NCI-H2227 (cell line): ENCODE results near the gene UNC119B.
A peak's percentile ranks its signal among the peaks of the same experiment; 100 is the strongest.
"Not testable (repeated sequence)": the region's sequence is repeated elsewhere in the genome, so short reads cannot be mapped to it uniquely, and the experiment has no call there.

Source experiments
- DNase-seq: peaks from one replicate; lab custom pipeline; 2025; ENCODE audit not compliant: unreplicated experiment; lab: John Stamatoyannopoulos, UW

Gene UNC119B

DNA sequence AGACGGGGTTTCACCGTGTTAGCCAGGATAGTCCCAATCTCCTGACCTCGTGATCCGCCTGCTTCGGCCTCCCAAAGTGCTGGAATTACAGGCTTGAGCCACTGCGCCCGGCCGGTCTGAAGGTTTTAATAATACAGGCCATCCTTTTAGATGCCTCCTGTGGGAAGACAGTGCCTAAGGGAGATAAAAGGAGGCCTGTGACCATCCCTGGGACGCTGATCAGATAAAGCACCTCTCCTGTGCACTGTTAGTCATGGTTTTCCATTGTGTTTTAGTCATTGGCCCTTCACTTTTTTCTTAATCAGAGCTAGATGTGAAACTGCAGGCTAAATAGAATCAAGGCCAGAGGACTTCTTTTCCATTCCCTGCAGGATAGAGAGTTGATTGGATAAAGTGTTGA lies 7.8 kb downstream of the UNC119B start:
- DNase-seq = no peak

DNA sequence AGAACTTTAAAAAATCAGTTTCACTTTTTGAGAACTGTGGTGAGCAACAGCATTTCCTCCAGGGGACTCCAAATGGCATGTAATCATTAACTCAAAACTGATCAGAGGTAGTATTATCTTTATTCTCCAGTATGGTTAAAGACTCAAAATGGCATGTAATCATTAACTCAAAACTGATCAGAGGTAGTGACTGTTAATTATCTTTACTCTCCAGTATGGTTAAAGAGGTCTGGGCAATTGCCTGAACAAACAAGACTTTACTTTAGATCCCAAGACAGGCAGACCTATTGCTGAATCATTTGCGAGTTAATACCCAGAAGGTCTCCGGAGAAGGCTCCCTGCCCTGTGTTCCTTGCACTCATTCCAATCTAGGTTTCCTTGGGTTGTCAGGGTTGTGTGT lies 8.8 kb downstream of the UNC119B start:
- DNase-seq = no peak

DNA sequence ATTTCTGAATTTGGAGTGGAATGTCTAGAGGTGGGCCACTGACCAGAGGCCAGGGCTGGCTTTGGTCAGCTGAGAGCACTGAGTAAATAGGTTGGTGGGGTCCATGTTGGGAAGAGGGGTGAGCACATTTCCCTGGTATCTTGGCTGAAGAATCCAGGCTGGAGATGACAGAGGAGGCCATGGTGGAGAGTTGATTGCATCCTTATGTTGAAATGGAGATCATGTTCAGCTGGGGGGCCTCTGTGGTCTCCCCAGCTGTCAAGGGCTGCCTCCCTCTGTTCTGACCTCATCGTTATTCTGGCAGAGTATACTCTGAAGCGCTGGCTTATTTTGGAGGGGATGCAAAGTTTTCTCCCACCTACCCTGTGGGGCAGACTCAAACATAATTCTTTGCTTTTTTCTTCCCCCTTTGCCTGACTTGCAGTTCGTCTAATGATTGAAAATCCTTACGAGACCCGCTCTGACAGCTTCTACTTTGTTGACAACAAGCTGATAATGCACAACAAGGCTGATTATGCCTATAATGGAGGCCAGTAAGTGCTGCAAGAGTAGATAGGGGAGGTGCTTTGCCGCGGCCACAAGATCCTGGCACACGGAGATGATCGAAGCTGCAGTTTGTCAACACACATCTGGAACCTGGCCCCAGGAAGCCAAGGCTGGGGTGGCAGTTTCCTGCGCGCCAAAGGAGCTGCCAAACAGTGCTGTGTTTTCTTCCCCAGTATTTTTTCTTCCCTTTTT lies 9.4 kb downstream of the UNC119B start:
- no peak for DNase-seq

DNA sequence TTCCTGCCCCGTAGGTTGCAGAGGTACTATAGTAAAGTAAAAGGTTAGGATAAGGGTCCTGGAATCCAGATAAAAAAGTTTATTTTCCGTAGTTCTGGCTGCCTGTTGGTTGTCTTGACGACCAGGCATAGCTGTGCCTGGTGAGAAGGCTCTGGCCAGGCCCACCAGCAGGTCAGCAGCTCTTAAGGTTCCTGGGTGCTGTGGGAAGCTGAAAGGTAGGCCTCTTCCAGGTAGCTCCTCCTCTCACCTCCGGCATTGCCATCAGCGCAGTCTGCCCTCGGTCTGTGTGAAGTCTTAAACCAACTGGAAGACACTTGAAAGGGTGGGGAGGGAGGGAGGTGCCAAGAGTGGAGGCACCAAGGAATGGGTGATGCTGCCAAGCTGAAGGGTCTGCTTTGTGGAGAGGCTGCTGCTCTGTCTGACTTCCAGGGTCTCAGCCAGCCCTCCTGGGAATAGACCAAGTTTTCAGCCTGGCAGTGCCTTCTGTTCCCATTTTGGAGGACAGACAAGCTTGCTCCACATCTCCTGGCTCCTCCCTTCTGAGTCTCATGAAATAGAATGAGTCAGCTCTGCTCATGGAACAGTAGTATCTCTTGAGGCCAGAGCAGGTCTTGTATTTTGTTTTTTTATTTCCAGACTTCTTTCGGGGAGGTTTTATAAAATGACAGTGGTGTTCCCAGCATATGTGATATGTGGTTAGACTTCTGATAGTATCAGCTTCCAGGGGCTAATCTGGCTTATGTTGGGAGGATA lies 10.2 kb downstream of the UNC119B start:
- no peak for DNase-seq

DNA sequence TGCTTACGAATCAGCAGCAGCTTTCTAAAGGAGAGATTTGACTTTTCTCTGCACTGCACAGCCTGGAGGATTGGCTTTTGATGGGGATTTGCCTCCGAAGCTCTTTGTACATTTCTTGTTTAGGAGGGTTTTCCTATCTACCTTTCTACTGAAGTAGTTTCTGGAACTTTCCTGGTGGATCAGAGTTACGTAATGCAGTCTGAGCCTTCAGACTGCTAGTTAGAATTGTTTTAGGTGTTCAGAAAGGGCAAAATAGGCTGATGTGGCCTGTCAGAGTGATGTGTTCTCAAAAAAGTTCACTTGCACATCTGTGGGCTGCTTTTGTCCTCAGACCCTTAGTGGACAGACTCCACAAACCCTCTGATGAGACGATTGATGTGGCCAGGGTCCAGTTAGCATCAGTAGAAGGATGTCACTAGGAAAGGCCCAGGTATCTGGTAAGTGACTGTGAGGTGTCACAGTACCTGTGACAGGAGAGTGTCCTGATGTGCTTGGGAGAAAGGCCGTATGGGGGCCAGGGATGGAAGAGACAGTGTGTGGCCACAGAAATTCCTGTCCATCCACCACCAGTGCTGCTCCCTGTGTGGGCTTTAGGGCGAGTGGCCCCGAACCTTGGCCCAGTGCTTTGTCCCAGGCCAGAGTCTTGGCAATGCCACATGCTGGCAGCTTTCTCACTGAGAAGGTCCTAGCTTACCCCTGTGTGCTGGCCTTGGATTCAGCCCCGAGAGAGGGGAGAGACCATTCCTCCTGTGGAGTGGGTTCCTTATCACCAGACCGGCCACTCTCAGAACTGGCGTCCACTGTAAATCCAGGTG lies 10.9 kb downstream of the UNC119B start:
- DNase-seq = no peak

DNA sequence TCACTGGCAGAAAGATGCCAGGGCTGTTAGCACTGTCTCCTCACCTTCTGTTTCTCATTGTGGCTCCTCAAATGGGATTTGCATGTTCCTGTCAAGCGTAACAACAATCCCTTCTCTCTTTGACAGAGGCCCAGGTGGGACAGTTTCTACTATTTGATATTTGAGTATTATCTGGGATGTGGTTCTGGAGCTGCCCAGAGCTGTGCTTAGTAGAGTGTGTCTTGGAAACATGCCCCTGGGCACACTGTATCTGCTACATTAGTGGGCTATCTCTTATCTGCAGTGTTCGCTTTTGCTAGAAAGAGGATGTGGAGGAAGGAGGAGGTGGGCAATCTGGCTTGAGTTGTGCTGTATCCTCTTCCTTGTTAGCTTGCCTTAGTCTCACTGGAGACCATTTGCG lies 11.6 kb downstream of the UNC119B start:
- DNase-seq = no peak

DNA sequence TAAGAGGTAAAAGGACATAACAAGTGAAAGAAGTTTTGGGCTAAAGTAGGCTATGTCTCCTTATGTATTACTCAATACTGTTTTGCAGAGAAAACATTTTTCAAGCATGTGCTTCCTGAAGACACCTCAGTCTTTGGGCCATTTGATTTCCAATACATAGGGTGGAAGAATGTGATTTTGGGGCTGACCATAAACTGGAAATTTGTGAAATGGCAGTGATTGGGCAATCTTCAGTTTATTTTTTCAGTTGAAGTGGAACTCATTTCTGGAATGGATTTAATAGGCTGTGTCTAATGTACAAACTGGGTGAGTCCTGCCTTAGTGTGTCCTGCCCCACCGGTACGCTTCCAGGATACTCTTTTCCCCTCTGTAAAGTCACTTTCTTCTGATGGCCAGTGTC lies 12.5 kb downstream of the UNC119B start:
- no peak for DNase-seq

DNA sequence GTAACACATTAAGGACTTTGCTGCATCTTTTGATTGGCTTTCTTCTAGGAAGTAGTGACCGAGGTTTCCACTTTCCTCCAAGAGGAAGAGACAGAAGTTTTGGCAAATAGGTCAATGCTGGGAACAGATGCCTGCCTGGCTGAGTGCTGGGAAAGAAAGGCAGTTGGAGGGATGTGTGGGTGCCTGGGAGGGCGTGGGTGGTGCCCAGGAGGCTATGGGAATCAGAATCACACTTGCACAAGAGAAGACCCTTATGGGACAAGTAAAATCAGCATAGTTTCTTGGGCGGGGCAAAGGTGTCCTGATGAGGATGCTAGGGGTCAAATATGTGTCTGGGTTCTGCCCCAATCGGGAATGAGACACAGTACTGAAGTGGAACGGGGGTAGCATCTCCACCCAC lies 14.5 kb downstream of the UNC119B start:
- DNase-seq = no peak

DNA sequence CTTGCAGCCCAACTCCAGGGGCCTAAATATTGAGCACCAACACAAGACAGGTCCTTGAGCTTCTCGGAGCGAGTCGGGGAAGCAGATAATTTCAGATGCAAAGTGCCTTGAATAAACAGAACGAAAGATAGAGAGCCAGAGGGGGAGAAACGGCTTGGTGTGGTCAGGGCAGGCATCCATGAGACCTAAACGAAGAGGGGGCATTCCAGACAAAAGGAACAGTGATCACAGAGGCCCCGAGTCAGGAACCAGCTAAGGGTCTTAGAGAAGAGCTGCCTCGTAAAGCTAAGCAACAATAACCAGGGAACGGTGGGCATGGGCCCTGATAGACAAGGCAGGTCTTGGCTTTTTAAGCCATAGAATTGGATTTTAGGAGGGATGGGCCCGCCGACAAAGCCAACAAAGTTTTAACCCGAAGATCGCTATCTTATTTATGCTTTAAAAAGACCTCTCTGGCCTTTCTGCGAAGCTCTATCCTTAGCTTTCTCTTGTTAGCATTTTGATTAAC lies 14.9 kb downstream of the UNC119B start:
- DNase-seq = no peak

DNA sequence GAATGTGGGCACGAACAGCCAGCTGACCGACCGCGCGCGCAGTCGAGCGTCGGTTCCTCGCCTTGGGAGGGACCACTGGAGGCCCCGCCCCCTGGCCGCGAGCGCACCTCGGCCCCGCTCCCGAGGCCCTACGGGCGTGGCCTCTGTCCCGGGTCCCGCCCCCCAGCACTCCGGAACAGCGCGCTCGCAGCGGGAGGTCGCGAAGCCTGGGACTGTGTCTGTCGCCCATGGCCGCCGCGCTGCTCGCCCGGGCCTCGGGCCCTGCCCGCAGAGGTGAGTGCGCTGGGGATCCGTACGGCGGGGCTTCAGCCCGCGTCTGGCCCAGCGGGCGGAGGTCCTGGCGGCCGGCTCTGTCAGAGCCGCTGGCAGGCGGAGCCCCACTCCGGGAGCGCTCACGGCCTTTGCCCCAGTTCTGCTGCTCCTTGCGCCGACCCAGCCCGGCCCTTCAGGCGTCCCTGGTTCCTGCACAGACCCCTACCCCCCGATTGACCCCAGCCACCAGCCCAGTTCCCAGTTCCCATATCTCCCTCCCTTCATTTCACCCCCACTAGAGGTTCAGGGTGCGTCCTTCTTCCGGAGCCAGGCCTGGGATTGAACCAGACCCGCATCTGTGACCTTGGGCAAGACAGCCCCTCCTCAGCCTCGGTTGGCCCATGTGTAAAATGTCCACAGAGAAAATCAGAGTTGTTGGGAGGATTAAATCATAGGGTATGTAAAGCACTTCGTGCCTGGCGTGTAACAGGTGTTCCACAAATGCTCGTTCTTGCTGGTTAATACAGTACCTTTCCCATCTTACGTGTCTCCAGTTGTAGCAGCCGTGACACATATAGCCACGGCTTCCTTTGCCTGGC lies 15.6 kb downstream of the UNC119B start, which contains the start of gene ACADS:
ACADS (plus strand) TSS at position 168 of the 851 bp plus-strand sequence; CDS start at position 228, 60 bp downstream.
- DNase-seq = peak; percentile 93

DNA sequence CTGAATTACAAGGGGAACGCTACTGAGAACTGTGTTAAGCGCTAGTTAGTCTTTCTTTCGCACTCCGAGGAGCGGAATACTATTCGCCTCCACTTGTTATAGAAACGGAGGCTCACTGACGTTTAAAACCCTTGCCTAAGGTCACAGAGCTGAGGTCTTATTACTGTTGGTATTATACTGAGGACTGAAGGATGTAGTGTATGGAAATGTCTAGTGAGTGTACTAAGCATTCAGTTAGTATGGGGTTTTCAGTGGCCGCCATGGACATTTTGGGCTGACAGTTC lies 16.2 kb downstream of the UNC119B start:
- no peak for DNase-seq

DNA sequence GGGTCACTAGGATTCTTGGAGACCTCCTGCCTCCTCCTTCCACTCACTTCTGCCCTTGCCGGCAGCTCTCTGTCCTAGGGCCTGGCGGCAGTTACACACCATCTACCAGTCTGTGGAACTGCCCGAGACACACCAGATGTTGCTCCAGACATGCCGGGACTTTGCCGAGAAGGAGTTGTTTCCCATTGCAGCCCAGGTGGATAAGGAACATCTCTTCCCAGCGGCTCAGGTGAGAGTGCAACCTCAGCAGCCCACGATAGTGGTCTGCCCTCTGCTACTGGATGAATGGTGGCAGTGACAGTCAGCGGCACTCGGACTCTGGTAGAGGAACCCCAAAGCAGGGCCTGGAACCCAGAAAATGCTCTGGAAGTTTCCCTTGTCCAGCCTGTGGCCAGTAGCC lies 16.7 kb downstream of the UNC119B start:
- no peak for DNase-seq

DNA sequence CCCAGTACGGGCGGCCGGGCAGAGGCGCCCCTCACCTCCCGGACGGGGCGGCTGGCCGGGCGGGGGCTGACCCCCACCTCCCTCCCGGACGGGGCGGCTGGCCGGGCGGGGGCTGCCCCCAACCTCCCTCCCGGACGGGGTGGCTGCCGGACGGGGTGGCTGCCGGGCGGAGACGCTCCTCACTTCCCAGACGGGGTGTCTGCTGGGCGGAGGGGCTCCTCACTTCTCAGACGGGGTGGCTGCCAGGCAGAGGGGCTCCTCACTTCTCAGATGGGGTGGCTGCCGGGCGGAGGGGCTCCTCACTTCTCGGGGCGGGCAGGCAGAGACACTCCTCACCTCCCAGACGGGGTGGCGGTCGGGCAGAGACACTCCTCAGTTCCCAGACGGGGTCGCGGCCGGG lies 21.9 kb downstream of the UNC119B start:
- not testable (repeated sequence) for DNase-seq

DNA sequence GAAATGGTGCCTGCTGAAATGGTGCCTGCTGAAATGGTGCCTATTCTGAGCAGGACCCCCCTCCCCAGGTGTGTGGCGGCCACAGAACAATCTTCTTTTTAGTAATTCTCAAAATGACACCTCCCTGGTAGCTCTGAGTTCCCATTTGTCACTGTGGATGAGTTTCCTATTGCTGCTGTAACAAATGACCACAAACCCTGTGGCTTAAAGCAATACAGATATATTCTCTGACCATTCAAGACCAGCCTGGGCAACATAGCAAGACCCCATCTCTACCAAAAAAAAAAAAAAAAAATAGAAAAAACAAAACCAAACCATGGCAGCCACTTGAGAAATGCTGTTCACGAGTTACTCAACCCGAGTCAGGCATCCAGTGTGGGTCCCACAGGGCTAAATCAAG lies 23.3 kb downstream of the UNC119B start:
- DNase-seq = no peak

DNA sequence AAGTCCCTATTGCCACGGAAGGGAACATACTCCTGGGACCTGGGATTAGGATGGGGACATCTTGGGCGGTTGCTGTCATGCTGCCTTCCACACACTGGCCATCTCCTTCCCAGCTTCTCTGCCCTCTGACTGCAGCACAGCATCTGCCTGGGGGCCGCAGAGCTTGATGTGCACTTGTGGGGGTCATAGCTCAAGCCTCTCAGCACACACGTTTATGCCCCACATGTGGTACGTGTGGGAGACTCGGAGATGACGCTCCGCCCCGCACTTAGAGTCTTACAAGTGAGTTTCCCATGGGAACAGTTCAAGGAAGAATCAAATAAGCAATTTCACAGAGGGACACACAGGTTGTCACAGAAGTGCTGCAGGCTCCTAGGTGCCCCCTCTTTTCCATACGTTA lies 24.0 kb downstream of the UNC119B start:
- no peak for DNase-seq

DNA sequence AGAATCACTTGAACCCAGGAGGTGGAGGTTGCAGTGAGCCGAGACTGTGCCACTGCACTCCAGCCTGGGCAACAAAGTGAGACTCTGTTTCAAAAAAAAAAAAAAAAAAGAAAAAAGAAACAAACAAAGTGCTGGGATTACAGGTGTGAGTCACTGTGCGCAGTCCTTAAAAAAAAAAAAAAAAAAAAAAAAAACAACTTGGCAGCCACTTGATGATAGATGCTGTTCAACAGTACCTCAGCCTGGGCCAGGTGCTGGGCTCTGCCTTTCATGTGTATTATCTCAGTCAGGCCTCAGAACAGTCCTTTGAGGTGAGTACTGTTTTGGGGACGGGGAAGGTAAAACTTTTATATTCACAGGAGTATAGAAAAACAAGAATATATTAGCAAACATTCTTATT lies 24.9 kb downstream of the UNC119B start:
- no peak for DNase-seq

DNA sequence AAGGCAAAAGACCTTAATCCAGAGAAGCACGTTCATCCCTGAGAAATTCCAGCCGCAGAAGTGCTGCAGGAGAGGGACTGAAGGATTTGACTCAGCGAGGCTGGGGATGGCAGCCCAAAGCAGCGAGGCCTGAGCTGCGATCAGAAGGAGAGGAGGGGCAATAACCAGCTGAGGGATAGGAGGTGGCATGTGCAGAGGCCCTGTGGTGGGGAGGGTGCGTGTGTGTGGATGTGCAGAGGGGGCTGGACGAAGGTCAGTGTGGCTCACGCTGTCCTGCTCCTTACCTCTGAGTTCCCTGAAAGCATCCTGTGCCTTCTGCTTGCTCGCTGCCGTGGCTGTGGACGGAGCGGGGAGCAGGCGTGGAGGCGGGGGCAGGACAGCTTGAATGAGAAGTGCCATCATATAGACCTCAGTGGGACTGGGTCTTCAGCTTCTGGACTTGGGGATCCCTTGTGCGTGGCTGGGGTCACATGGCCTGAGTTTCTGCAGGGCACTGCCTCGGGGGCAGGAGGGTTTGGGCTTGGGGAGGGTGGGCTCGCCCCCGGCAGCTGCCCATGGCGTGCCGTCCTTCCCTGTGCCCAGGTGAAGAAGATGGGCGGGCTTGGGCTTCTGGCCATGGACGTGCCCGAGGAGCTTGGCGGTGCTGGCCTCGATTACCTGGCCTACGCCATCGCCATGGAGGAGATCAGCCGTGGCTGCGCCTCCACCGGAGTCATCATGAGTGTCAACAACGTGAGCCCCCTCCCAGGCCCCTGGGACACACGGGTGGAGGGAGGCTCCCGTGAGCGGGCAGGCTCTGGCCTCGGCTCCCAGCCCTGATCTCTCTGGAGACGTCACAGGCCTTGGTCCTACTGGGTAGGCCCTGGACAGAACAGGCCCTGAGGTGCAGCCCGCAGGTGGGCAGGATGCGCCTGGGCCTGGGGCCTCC lies 26.4 kb downstream of the UNC119B start:
- DNase-seq = no peak

DNA sequence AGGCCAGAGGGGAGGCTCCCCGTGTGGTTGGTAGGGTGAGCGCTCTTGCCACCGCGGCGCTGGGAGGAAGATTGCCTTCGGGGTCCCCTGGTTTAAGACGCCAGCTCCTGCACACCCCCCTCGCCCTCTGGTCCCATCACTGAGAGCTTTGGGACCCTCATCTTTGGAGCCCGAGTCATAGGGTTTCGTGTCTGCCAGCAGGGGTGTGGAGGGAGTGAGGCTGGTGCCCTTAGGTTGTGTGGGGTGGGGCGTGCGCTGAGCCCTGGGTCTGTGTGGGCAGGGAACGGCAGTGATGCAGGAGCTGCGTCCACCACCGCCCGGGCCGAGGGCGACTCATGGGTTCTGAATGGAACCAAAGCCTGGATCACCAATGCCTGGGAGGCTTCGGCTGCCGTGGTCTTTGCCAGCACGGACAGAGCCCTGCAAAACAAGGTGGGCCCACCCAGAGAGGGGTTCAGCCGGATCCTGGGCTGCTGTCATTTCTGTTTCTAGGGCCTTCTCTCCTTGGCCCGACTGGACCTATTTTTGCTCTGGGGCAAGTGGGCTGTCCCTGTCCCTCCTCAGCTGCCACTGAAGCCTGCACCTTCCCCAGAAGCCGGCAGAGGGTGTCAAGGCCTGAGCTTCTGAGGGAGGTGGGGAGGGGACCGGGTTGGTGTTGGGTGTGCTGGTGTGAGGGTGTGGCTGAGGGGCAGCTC lies 27.4 kb downstream of the UNC119B start:
- no peak for DNase-seq
